NCI-H2029 treated with DMSO at 0.1 percent for 48 hours (cell line): Measurements from ENCODE around the gene MARCKSL1.
"Not testable (repeated sequence)": the region's sequence is repeated elsewhere in the genome, so short reads cannot be mapped to it uniquely, and the experiment has no call there.

Source experiments
- DNase-seq: peaks from one replicate; lab custom pipeline; 2025; lab: John Stamatoyannopoulos, UW

MARCKSL1 gene

GRCh38 chr1:32332290-32333079 lies 3.5 kb downstream of the MARCKSL1 start:
- no peak for DNase-seq

GRCh38 chr1:32331549-32331948 lies 4.5 kb downstream of the MARCKSL1 start:
- DNase-seq = no peak

GRCh38 chr1:32330558-32331151 lies 5.4 kb downstream of the MARCKSL1 start:
- DNase-seq = no peak

GRCh38 chr1:32329931-32330466 lies 6.0 kb downstream of the MARCKSL1 start:
- DNase-seq = no peak

- no peak for DNase-seq
Measured at GRCh38 chr1:32327204-32327603, 8.8 kb downstream of the MARCKSL1 start.

GRCh38 chr1:32321712-32322291 lies 14.2 kb downstream of the MARCKSL1 start:
- no peak for DNase-seq

- no peak for DNase-seq
Measured at GRCh38 chr1:32318127-32318869, 17.7 kb downstream of the MARCKSL1 start.

- no peak for DNase-seq
Measured at GRCh38 chr1:32316903-32317277, 19.1 kb downstream of the MARCKSL1 start.

- DNase-seq = no peak
Measured at GRCh38 chr1:32311709-32312393, 24.2 kb downstream of the MARCKSL1 start.

- no peak for DNase-seq
Measured at GRCh38 chr1:32309960-32310359, 26.1 kb downstream of the MARCKSL1 start.

GRCh38 chr1:32307324-32307723 lies 28.7 kb downstream of the MARCKSL1 start:
- no peak for DNase-seq

- DNase-seq = no peak
Measured at GRCh38 chr1:32305310-32305709, 30.7 kb downstream of the MARCKSL1 start.

- DNase-seq = no peak
Measured at GRCh38 chr1:32303997-32304622, 31.9 kb downstream of the MARCKSL1 start.

- DNase-seq = no peak
Measured at GRCh38 chr1:32303358-32303757, 32.7 kb downstream of the MARCKSL1 start.

- no peak for DNase-seq
Measured at GRCh38 chr1:32299327-32299726, 36.7 kb downstream of the MARCKSL1 start.

- not testable (repeated sequence) for DNase-seq
Measured at GRCh38 chr1:32298211-32298610, 37.8 kb downstream of the MARCKSL1 start.

GRCh38 chr1:32291708-32292538 lies 44.1 kb downstream of the MARCKSL1 start, which contains the start of gene HDAC1:
TSS of gene HDAC1 (plus strand) at chr1:32292083. CDS start at chr1:32292170, 87 bp downstream.
- peak; percentile 64 for DNase-seq

GRCh38 chr1:32291145-32291707 lies 44.8 kb downstream of the MARCKSL1 start:
- no peak for DNase-seq

- no peak for DNase-seq
Measured at GRCh38 chr1:32289256-32289655, 46.8 kb downstream of the MARCKSL1 start.

GRCh38 chr1:32286763-32287162 lies 49.3 kb downstream of the MARCKSL1 start:
- DNase-seq = no peak
